ENCODE data around the gene ZNF138.
"Not testable (repeated sequence)": the region's sequence is repeated elsewhere in the genome, so short reads cannot be mapped to it uniquely, and the experiment has no call there.

Gene ZNF138

DNA sequence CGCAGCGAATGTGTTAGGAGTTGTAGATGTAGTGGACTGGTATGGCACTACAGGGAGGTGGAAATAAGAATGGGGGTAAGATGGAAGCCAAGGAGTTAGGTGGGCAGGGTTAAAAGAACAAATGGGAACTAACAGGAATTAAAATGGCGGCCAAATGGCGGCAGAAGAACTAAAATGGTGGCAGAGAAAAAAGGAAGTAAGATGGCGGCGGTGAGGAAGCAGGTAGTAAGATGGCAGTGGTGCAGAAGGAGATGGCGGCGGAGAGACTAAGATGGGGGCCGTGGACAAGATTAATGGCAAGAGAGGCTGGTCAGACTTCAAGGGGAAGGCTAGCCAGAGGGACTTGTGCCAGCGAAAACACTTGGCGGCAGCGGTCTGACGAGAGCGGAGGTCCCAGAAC is 44.5 kb downstream of the ZNF138 start:
- no peak for DNase-seq (ENCODE audit: low spot score)

- DNase-seq (ENCODE audit: low spot score): no peak
Measured at GRCh38 chr7:64839910-64840309, 45.7 kb downstream of the ZNF138 start.

DNA sequence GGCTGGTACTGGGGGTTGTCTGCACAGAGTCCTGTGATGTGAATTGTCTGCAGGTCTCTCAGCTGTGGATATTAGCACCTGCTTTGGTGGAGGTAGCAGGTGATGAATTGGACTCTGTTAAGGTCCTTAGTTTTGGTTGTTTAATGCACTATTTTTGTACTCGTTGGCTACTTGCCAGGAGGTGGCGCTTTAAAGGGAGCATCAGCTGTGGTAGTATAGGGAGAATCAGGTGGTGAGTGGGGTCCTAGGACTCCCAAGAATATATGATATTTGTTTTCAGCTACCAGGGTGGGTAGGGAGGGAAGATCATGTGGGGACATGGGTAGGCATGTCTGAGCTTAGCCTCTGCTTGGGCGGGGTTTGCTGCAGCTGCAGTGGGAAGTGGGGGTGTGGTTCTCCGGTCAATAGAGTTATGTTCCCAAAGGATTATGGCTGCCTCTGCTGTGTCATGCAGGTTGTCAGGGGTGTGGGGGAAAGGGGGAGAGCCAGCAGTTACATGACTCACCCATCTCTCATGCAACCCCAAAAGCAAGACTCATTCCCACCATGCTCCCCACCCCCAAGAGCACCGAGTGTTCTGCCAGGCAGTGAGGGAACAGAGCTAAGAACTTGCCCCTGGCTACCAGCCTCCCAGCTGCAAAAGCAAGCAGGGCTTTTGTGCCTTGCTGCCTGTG is 55.2 kb downstream of the ZNF138 start:
- no peak for DNase-seq (ENCODE audit: low spot score)

GRCh38 chr7:64849924-64850499 is 55.8 kb downstream of the ZNF138 start:
- no peak for DNase-seq (ENCODE audit: low spot score)

DNA sequence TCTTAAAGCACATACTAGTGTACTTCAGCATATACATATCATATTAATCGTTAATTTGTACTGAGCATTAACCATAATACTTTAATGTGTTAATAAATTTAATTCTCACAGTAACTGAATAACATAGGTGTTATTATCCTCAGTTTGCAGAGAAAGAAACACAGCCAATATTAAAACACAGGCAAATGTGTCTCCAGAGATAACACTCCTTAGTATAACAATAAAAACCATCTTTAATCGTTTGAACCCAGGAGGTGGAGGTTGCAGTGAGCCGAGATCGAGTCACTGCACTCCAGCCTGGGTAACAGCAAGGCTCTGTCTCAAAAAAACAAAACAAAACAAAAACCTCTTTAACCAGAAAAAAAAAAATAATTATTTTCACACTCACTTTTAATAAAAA is 59.5 kb downstream of the ZNF138 start:
- no peak for DNase-seq (ENCODE audit: low spot score)

DNA sequence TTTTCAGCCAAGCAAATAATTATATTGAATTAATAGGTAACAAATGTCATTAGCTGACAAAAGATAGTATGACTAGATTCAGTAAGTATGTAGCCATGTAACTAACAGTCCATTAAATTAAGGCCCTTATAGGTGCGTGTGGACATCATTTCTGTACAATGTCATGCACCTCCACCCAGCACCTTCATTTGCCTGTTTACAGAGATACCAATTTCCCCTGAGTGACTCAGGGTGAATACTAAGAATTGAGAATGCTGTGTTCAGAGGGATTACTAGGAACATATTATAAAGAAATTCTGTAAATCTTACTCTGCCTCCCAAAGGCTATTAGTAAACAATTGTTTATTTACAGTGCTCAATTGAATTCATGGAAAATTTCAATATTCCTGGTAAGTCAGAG is 60.7 kb downstream of the ZNF138 start:
- DNase-seq (ENCODE audit: low spot score): no peak

DNA sequence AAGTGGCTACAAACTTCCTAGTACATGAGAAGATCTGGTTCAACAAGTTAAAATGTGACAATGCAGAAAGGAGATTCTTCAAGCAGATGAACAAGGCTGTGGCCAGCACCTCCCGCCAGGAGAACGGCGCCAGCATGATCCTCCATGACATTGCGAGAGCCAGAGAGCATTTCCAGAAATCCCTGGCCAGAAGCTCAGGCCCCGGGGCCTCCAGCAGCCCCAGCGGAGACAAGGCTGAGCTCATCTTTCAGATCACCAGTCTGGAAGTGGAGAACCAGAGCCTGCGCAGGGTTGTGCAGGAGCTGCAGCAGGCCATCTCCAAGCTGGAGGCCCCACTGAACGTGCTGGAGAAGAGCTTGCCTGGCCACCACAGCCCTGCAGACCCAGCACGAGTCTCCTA is 68.8 kb downstream of the ZNF138 start:
- DNase-seq (ENCODE audit: low spot score): no peak

DNA sequence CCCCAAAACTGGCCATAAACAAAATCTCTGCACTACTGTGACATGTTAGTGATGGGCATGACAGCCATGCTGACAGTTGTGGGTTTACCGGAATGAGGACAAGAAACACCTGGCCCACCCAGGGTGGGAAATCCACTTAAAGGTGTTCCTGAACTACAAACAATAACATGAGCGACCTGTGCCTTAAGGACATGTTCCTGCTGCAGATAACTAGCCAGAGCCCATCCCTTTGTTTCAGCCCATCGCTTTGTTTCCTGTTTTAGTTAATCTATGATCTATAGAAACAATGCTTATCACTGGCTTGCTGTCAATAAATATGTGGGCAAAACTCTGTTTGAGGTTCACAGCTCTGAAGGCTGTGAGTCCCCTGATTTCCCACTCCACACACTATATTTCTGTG is 69.3 kb downstream of the ZNF138 start:
- not testable (repeated sequence) for DNase-seq (ENCODE audit: low spot score)

DNA sequence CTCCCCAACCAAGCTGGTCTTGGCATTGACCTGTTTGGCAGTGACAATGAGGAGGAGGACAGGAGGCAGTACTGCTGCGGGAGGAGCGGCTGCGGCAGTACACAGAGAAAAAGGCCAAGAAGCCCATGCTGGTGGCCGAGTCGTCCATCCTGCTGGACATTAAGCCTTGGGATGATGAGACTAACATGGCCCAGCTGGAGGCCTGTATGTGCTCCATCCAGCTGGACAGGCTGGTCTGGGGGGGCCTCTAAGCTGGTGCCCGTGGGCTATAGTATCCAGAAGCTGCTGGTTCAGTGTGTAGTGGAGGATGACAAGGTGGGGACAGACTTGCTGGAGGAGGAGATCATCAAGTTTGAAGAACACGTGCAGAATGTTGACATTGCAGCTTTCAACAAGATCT is 69.7 kb downstream of the ZNF138 start:
- DNase-seq (ENCODE audit: low spot score): no peak

- DNase-seq (ENCODE audit: low spot score): peak; percentile 5
Measured at GRCh38 chr7:64867863-64868440, 73.7 kb downstream of the ZNF138 start.

DNA sequence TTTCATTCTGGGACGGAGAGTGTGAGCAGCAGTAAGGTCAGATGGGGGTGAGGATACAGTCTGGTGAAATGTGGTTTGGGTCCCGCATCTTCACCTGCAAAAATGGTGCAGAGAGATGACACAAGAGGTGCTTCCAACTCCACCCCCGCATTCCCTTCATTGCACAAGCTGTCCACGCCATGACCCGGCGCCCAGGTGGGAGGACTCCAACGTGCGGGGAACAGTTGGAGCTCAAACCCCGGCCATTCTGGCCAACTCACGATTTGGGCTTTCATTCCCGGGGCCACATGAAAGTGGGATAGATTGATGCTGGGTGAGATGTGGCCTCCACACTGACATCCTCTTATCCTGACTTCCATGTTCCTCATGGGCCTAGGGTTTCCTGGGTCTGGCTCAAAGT is 74.3 kb downstream of the ZNF138 start:
- no peak for DNase-seq (ENCODE audit: low spot score)

GRCh38 chr7:64869121-64869725 is 75.0 kb downstream of the ZNF138 start:
- peak; percentile 25 for DNase-seq (ENCODE audit: low spot score)

- peak; percentile 22 for DNase-seq (ENCODE audit: low spot score)
Measured at GRCh38 chr7:64869912-64870562, 75.8 kb downstream of the ZNF138 start.

DNA sequence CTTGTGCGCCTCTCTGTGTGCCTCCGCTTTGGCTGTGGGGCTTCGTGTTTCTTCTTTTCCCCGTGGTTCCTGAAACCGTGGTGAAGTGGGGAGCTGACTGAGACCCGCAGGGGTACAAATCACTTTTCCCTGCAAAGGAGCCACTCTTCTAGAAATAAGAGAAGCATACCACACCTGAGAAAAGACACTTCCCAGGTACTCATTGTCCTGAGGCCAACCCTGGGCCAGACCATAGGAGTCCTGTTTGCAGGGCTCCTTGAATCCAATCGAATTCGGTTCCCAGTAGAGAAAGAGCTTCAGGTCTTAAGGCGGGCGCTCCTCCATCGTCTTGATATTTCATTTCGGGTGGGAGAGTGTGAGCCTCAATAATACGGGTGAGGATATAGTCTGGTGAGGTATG is 76.4 kb downstream of the ZNF138 start:
- DNase-seq (ENCODE audit: low spot score): peak; percentile 10

- no peak for DNase-seq (ENCODE audit: low spot score)
Measured at GRCh38 chr7:64871761-64872160, 77.5 kb downstream of the ZNF138 start.

GRCh38 chr7:64872351-64873154 is 78.3 kb downstream of the ZNF138 start:
- no peak for DNase-seq (ENCODE audit: low spot score)

GRCh38 chr7:64873155-64873500 is 78.9 kb downstream of the ZNF138 start:
- DNase-seq (ENCODE audit: low spot score): no peak

DNA sequence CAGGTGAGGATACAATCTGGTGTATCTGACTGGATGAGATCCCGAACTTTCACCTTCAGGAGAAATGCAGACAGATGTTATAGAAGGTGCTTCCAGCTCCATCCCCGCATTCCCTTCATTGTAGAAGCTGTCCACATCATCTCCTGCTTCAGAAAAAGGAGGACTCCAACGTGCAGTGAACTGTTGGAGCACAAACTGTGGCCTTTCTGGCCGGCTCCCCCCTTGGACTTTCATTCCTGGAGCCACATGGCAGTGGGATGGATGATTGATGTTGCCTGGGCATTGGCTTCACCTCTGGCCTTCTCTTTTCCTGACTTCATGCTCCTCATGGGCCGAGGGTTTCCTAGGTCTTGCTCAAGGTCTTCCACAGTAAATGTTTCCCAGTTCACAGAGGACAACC is 79.3 kb downstream of the ZNF138 start:
- DNase-seq (ENCODE audit: low spot score): no peak

DNA sequence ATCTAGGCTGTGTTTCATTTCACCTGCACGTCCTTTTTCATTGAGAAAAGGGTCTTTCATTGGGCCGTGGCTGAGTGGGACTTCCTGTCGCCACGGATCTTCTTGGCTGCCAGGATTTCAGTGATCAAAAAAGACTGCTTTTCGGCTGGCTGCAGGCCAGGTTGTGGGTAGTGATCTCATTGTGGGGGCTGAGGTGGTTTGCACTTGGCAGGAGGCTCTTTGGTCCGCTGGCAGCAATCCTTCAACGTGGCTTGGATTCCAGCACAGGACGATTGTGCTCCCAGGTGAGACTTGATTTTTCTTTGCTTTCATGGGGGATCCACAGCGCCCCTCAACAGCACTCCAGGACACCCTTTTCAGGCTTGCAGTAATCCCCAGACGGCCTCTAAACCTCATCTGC is 79.9 kb downstream of the ZNF138 start:
- DNase-seq (ENCODE audit: low spot score): no peak

DNA sequence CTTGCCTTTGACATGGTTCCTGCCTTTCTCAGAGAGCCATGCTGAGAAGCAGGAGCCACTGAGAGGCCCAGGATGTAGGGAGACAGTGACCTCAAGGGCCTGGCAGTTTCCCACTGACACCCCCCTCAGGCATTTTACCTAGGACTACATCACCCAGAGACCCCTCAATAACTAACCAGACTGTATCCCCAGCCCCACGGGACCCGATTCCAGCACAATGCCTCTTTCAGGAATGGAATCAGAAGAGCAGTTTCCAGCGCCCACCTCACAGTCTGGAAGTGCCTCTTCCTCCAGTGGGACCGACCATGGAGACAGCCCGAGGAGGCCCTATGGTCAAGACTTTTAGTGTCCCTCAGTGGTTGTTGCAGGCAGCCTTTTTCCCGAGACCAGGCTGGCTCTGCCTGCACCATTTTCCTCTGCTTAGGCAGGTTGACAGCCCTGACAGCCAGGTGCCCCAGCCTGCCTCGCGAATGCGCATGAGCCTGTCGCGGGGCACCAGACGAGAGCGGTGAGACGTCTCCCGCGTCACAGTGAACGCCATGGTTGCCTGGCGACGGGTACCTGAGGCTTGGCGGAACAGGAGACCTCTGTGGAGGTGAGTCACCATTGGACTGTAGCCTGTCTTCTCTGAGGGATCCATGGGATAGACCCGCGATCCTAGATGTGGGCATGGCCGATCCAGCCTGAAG is 80.5 kb downstream of the ZNF138 start:
- DNase-seq (ENCODE audit: low spot score): peak; percentile 11

- DNase-seq (ENCODE audit: low spot score): no peak
Measured at GRCh38 chr7:64875258-64875657, 81.0 kb downstream of the ZNF138 start.

All from HuH-7 (cell line).